HG03342 (cell line): ENCODE results near the gene NEK6.

Source experiments
- ATAC-seq: cut with Tn5 transposase; IDR thresholded peaks from one replicate; pipeline ENCODE4 v1.9.1; 2021; ENCODE audit warnings: mild to moderate bottlenecking, moderate library complexity; ENCODE audit not compliant: unreplicated experiment

Gene NEK6

DNA sequence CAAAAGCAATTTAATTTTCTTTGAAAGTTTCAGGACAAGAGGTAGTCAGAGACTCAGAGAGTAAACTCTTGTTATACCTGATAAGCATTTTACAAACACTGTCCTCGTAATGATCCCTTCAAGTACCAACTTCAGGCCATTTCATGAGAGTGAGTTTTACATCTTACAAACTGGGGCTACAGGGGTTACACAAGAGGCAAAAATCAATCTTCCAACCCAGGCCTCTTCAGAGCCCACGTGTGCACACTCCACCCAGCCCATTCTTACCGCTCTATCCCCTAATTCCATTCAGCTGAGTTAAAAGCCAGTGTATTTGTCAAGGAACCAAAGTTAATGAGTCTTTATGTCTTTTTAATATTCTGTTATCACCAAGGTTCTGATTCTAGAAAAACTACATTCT lies 110.9 kb downstream of the NEK6 start:
- no peak for ATAC-seq

DNA sequence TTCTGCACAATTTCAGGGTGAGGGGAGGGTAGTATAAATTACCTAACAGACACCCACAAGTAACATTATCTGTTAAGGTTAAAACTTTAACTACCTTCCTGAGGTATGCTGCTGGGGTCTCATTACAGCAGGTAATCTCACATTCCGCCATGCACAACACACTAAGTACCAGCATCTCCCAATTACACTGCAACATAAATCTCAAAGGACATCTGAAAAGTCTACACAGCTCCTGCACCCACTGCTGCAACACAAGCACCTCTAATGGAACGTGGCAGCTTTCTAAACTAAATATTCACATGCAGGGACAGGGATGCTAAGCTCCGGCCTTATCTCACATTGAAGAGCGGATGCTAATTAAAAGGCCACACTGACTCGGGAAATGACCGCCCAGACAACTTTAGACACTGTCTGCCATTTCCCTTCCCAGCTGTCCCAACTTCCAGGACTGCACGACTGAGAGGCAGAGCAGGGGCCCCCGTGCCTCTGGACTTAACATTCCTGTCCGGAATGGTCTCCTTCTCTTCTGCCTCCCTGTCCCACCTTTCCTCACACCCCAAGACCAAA lies 111.6 kb downstream of the NEK6 start:
- ATAC-seq: no peak

DNA sequence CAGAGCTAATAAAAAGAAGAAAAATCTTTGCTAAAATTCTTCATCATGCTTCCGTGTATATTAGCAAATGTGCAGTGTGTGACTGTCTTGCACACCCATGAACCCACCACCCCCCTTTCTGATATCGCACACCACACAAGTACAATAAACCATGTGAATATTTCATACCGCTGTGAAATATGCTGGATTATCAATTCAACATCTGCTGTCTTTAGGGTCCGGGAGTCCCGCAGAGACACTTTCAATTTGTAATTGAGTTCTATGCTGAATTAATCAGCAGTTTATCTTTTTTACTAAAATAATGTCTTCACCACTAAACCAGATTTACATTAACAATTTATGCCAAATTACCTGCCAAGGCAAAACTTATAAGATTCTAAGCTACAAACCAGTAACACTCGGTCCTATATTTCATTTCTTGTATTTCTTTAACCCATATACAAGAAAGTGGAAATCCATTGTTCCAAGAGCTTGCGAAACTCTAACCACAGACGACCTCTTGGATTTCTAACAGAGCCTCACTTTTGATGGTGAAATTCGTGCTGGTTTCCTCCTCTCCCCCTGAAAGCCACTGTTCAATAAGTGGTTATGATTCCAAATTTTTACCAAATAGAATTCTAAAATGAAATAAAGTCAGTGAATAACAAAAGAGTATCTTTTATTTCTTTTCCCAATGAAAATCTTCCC lies 113.3 kb downstream of the NEK6 start:
- ATAC-seq: no peak

- no peak for ATAC-seq
These were observed 114.3 kb downstream of the NEK6 start for GRCh38 chr9:124372038-124372437.

DNA sequence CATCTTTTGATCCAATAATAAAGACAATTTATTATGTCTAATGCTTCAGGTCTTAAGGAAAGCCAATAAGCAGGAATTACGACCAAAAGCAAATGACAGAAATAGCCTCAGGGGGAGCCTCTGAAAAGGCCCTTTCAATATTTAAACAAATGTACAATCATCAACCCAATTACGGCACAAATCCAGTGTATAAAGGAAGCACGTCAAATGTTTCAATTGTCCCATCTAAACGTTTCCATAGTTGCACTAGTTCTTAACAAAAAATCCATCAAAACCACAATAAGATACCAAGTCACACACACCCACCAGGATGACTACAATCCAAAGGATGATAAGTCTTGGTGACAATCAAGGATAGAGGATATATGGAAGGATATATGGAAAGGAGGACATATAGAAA lies 115.6 kb downstream of the NEK6 start:
- no peak for ATAC-seq

DNA sequence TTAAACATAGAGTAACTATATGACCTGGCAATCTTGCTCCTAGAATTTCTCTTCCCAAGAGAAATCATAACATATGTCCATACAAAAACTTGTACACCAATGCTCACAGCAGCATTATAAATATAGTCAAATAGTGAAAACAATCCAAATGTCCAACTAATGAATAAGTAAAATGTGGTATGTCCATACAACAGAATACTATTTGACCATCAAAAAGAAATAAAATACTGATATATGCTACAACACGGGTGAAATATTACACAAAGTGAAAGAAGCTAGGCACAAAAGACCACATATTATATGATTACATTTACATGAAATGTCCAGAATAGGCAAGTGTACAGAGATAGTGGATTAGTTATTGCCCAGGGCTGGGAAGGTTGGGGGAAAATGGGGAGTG lies 116.1 kb downstream of the NEK6 start:
- no peak for ATAC-seq

DNA sequence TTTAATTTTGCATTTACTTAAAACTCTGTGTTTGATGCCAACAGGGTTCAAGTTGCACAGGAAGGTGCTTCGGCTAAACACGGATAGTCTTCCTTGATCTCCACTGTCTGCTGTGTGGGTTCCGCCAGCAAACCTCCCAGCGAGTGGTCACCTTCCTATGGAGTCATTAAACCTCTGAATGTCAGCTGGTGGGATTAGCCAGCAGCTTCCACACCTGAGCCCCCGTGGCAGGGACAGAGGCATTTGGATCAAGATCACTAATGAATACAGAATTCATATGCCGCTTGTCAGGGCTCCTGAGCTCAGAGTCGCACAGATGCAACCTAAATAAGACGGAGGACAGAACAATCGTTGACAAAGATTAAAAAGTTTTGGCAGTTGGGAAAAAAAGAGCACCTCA lies 118.0 kb downstream of the NEK6 start:
- ATAC-seq: no peak

DNA sequence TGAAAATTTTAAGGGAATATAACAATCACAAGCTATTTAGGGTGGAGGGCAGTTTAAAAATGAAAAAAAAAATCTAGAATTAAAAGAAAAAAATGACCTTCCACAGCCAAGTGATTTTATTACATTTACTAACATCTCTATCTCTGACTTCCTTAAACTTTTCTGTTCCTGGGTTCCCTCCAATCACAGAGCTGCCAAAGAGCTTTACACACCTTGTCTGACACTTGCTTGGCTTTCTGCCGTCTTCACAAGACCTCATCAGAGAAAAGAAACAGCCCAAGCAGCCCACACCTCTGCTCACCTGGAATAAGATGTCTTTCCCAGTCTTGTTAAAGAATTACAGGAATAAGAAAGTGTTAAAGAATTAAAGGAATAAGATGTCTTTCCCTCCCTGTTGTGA lies 118.6 kb downstream of the NEK6 start:
- no peak for ATAC-seq

GRCh38 chr9:124377551-124378406 lies 120.0 kb downstream of the NEK6 start:
- ATAC-seq: no peak

DNA sequence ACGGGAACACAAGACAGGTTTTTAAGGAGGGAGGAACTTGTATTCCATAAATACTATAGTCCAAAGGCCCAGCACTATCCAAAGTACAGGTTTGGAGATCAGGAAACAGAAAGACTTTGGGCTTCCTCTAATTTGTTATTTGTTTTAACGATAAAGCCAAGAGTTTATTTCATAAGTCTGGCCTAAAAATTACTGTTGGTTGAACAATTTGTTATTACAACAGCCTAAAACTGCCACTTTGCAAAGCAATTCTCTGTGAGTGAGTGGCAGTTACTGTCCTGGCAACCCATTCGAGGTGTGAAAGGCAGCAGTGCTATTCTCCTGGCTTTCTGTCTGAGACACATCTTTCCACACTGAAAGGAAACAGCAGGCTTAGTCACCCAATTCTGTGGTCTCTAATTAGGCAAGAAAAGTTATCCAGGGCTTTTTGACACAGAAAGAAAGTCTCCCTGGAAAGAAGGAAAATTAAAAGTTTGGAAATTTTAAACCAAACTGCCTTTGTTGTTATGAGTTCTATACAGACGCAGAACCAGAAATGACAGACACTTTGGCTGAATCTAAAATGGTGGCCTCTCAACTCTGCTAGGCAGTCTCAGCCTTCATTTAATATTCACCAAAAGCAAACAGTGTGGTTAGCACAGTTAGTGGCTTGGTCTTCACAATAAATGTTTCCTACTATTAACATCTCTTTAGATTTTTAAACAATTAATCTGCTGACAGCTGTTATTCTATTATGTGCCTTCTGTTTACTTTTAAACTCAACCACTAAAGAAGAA lies 123.6 kb downstream of the NEK6 start:
- no peak for ATAC-seq

GRCh38 chr9:124384210-124384609 lies 126.5 kb downstream of the NEK6 start:
- no peak for ATAC-seq

DNA sequence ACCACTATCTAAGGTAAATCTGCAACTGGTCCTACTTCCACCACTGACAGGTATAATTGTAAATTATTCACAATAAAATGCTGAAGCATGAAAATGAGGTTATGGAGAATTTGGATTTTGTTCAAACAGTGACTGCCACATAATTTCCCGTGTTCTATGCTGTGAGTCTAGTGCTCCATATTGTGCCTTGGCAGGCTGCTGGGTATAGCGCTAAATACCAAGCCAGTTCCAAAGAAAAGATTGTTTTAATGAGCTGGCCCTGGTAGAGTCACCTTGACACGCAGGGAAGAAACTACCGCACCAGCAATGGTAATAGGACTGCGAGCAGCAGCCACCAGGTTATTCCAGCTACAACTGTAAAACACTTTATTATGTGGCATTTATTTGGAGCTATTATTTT lies 127.1 kb downstream of the NEK6 start:
- no peak for ATAC-seq

- no peak for ATAC-seq
These were observed 127.9 kb downstream of the NEK6 start for GRCh38 chr9:124385623-124386022.

DNA sequence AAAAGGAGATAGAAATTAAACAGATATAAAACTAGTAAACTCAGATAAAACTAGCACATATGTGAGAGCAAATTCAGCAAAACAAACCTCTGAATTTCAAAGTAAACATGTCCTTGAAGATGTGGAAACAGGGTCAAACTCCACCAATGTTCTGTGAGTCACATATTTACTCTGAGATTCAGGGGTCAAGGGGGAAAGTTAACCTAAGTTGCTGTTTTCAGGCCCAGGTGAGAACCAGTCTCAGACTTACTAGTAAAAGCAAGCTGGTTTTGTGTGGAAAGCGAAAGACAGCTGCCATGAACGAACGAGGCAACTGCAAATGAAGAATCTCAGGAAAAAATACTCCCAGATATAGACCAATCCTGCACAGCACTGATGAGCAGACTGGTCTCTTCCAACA lies 128.5 kb downstream of the NEK6 start:
- ATAC-seq: no peak

GRCh38 chr9:124388275-124389048 lies 130.7 kb downstream of the NEK6 start:
- ATAC-seq: no peak

- no peak for ATAC-seq
These were observed 131.6 kb downstream of the NEK6 start for GRCh38 chr9:124389146-124389939.

DNA sequence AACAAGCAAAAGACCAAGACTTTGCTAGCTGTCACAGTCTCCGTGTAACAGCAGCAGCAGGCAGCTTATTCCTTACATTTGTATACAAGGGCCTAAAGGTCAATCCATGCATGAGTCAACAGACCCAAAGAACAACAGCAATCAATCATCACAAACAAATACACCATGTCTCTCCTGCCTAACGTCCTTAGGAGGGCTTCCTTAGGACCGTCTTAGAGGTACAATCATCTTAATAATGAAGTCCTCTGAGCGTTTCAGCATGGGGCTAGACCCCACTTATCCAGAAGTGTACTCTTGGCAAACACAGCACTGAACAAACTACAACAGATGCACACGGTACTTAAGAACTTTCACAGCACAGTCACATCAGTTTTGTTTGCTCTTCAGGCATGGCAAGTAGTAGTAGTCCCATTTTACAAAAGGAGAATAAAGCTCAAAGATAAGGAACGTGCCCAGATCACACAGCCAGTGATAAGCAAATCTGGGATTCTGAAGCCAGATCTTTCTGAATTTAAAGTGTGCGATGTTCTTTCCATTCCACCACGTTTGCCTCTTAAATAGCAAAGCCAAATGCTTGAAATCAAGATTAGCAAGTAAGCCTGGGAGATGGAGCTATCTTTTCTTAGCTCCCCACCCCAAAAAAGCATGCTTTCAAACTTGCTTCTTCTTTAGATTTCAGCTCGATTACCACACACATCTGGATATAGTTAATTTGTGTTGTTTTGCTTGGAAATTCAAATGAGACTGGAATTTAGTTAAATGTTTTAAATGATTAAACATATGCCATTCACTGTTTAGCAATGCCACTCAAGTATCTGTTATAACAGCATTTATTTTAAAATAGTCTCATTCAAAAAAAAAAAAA lies 133.3 kb downstream of the NEK6 start:
- ATAC-seq: no peak

- ATAC-seq: no peak
These were observed 134.6 kb downstream of the NEK6 start for GRCh38 chr9:124392254-124392870.
